Common myeloid progenitor, CD34-positive (primary cell): ENCODE measurements around the gene UPF3A.
"Not testable (repeated sequence)": the region's sequence is repeated elsewhere in the genome, so short reads cannot be mapped to it uniquely, and the experiment has no call there.

Experiments
- CTCF ChIA-PET: fragments of 350-600 bp; sonication (Branson Sonifier 250); formaldehyde crosslinking; loops from one replicate; lab custom pipeline; 2021; ENCODE audit warnings: antibody characterized with exemption; lab: Charles Lee
- POLR2A ChIA-PET: fragments of 350-600 bp; sonication (Branson Sonifier 250); formaldehyde crosslinking; loops from one replicate; lab custom pipeline; 2021; ENCODE audit warnings: antibody characterized with exemption; lab: Charles Lee
- DNase-seq, 3 donors: peaks; one replicate each; pipeline versions ENCODE4 v3.0.0 to v3.0.0-alpha.2; 2013
- H3K27ac ChIP-seq, 2 experiments: 1 replicate in 1 of 2; 2 replicates in 1 of 2; pipeline ENCODE4 v1.7.0; 2013; ENCODE audit warnings: inconsistent platforms in 2 of 2, low read length in 2 of 2, mild to moderate bottlenecking in 2 of 2, low read depth in 1 of 2, moderate library complexity in 1 of 2; ENCODE audit not compliant: severe bottlenecking in 2 of 2, insufficient read depth in 1 of 2, poor library complexity in 1 of 2
- H3K27me3 ChIP-seq, 5 experiments: replicated peaks in 2 of 5; 1 replicate in 3 of 5; 2 replicates in 2 of 5; pipeline versions ENCODE4 v1.6.1 to v1.7.0; 2013; ENCODE audit warnings: low read length in 4 of 5, mild to moderate bottlenecking in 2 of 5, moderate library complexity in 2 of 5, inconsistent platforms in 1 of 5; ENCODE audit not compliant: insufficient read depth in 5 of 5, control insufficient read depth in 4 of 5
- H3K36me3 ChIP-seq, 4 experiments: 1 replicate in 2 of 4; 2 replicates in 2 of 4; pipeline versions ENCODE4 v1.6.1 to v1.7.0; 2013; ENCODE audit warnings: low read length in 3 of 4, control low read depth in 1 of 4, mild to moderate bottlenecking in 1 of 4; ENCODE audit not compliant: control insufficient read depth in 4 of 4, insufficient read depth in 4 of 4
- H3K4me1 ChIP-seq, 4 experiments: 1 replicate in 3 of 4; 2 replicates in 1 of 4; pipeline versions ENCODE4 v1.6.1 to v1.7.1; 2013; ENCODE audit warnings: low read length in 3 of 4, mild to moderate bottlenecking in 3 of 4, control low read depth in 1 of 4, inconsistent platforms in 1 of 4, moderate library complexity in 1 of 4; ENCODE audit not compliant: control insufficient read depth in 4 of 4, insufficient read depth in 4 of 4; ENCODE audit errors: control extremely low read depth in 1 of 4
- H3K4me3 ChIP-seq, 7 experiments: 1 replicate in 4 of 7; 2 replicates in 3 of 7; pipeline versions ENCODE4 v1.5.1 to v1.7.0; 2013; ENCODE audit warnings: mild to moderate bottlenecking in 7 of 7, low read length in 6 of 7, moderate library complexity in 6 of 7, inconsistent platforms in 2 of 7, low read depth in 2 of 7, control low read depth in 1 of 7; ENCODE audit not compliant: insufficient read depth in 4 of 7, control insufficient read depth in 1 of 7; ENCODE audit errors: extremely low read depth in 1 of 7
- H3K9me3 ChIP-seq, 5 experiments: 1 replicate in 4 of 5; 2 replicates in 1 of 5; pipeline versions ENCODE4 v1.6.1 to v1.7.1; 2013; ENCODE audit warnings: low read length in 4 of 5, mild to moderate bottlenecking in 2 of 5, inconsistent platforms in 1 of 5, low read depth in 1 of 5, moderate library complexity in 1 of 5; ENCODE audit not compliant: control insufficient read depth in 4 of 5, insufficient read depth in 2 of 5; ENCODE audit errors: control extremely low read depth in 1 of 5
- WGBS: methylation state at CpG from one replicate; pipeline ENCODE4 v1.1.5; 2013; ENCODE audit not compliant: insufficient coverage; 5-methylcytosine and 5-hydroxymethylcytosine counted together

UPF3A gene

GRCh38 chr13:114339857-114340534, 58.6 kb downstream of the UPF3A start:
- H3K9me3 ChIP-seq, result no peaks in the 10 kb centered on the region
- peak; percentile 59 to 80 (median 78) for DNase-seq
- H3K4me1 ChIP-seq, result peaks cover 0 to 6% (median 0%) of the 10 kb centered on the region in 4 experiments
- H3K27me3 ChIP-seq, result no peaks in the 10 kb centered on the region
- no peak overlapping the region for H3K4me3 ChIP-seq
- 79% methylated on average over 4 of the region's 10 CpGs for WGBS
- H3K36me3 ChIP-seq, result no peaks in the 10 kb centered on the region
- no peak overlapping the region for H3K27ac ChIP-seq
- ChIA-PET CTCF (interaction anchor here (0.8 to 1.9 kb wide), 5 partner anchors 10 to 22 kb away, joined by 3 to 6 read pairs (median 3); no protein-coding TSS in a partner anchor), POLR2A (interaction anchor here (0.7 kb wide), 1 partner anchor 26 kb away, joined by 3 read pairs; no protein-coding TSS in a partner anchor)

- Histone ChIP-seq H3K27me3 (peaks cover 0 to 1% (median 0%) of the 10 kb centered on the region in 5 experiments), H3K9me3 (no peaks in the 10 kb centered on the region), H3K4me1 (peaks cover 0 to 6% (median 0%) of the 10 kb centered on the region in 4 experiments), H3K36me3 (no peaks in the 10 kb centered on the region), H3K27ac (no peak overlapping the region), H3K4me3 (no peak overlapping the region)
- 87% methylated on average over 12 of the region's 14 CpGs for WGBS
- DNase-seq, result no peak
- POLR2A ChIA-PET, result interaction anchor here (0.7 kb wide), 1 partner anchor 27 kb away, joined by 3 read pairs; no protein-coding TSS in a partner anchor
- CTCF ChIA-PET, result interaction anchor here (0.6 to 1.9 kb wide), 5 partner anchors 9 to 604 kb away, joined by 3 to 6 read pairs (median 4); no protein-coding TSS in a partner anchor
Observed at GRCh38 chr13:114341003-114341777, 59.8 kb downstream of the UPF3A start.

- CTCF ChIA-PET, result interaction anchor here (1.7 kb wide), 1 partner anchor 10 kb away, joined by 5 read pairs; no protein-coding TSS in a partner anchor
Observed at GRCh38 chr13:114347256-114347655, 65.9 kb downstream of the UPF3A start.

GRCh38 chr13:114352763-114353162, 71.4 kb downstream of the UPF3A start:
- H3K36me3 ChIP-seq, H3K27me3 ChIP-seq, H3K4me1 ChIP-seq, H3K9me3 ChIP-seq, POLR2A ChIA-PET, H3K27ac ChIP-seq, H3K4me3 ChIP-seq: not testable (repeated sequence)
- 77% methylated on average over 29 of the region's 34 CpGs for WGBS
- CTCF ChIA-PET, result interaction anchor here (1.0 kb wide), 1 partner anchor 14 kb away, joined by 3 read pairs; no protein-coding TSS in a partner anchor
- DNase-seq, result peak; percentile 69 to 72 (median 71)

More at GRCh38 chr13:114347256-114347655, 65.9 kb downstream of the UPF3A start:
- H3K27ac ChIP-seq, H3K36me3 ChIP-seq, POLR2A ChIA-PET, H3K4me1 ChIP-seq, H3K9me3 ChIP-seq, DNase-seq, H3K4me3 ChIP-seq: not testable (repeated sequence)
- peaks cover 0 to 12% (median 3%) of the 10 kb centered on the region in 5 experiments for H3K27me3 ChIP-seq
- WGBS, result no CpG with 5 or more reads among the region's 3 CpGs

- POLR2A ChIA-PET, H3K4me3 ChIP-seq, H3K36me3 ChIP-seq, H3K4me1 ChIP-seq, H3K9me3 ChIP-seq, H3K27me3 ChIP-seq, H3K27ac ChIP-seq, CTCF ChIA-PET: not testable (repeated sequence)
- peak in 2 of 3 donors; percentile 22 to 27 for DNase-seq
- 73% methylated on average over 5 of the region's 38 CpGs for WGBS
Observed at GRCh38 chr13:114353382-114353781, 72.0 kb downstream of the UPF3A start.
